CD1c-positive myeloid dendritic cell (primary cell): Measurements from ENCODE around the gene ROS1.
"Not testable (repeated sequence)": the region's sequence is repeated elsewhere in the genome, so short reads cannot be mapped to it uniquely, and the experiment has no call there.

Experiments used
- DNase-seq: peaks from one replicate; pipeline ENCODE4 v3.0.0-alpha.2; 2016; ENCODE audit errors: extremely low spot score

The ROS1 gene

GRCh38 chr6:117381749-117382148, 44.0 kb downstream of the ROS1 start:
- DNase-seq, result no peak

- DNase-seq, result no peak
These were observed 45.4 kb downstream of the ROS1 start for GRCh38 chr6:117380298-117380697.

- DNase-seq, result no peak
These were observed 50.3 kb downstream of the ROS1 start for GRCh38 chr6:117375446-117375845.

DNA sequence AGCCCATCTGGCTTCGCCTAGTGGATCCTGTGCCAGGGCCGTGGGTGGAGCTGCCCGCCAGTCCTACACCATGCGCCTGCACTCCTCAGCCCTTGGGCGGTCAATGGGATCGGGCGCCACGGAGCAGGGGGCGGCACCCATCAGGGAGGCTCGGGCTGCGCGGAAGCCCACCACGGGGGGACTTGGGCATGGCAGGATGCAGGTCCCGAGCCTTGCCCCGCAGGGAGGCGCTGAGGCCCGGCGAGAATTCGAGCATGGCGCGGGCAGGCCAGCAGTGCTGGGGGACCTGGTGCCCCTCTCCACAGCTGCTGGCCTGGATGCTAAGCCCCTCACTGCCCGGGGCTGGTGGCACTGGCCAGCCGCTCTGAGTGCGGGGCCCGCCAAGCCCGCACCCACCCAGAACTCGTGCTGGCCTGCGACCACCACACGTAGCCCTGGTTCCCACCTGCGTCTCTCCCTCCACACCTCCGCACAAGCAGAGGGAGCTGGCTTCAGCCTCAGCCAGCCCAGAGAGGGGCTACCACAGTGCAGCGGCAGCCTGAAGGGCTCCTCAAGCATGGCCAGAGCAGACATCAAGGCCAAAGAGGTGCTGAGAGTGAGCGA, 52.4 kb downstream of the ROS1 start:
- no peak for DNase-seq

GRCh38 chr6:117372289-117372688, 53.5 kb downstream of the ROS1 start:
- DNase-seq, result not testable (repeated sequence)

- DNase-seq, result no peak
These were observed 54.2 kb downstream of the ROS1 start for GRCh38 chr6:117371492-117371891.

DNA sequence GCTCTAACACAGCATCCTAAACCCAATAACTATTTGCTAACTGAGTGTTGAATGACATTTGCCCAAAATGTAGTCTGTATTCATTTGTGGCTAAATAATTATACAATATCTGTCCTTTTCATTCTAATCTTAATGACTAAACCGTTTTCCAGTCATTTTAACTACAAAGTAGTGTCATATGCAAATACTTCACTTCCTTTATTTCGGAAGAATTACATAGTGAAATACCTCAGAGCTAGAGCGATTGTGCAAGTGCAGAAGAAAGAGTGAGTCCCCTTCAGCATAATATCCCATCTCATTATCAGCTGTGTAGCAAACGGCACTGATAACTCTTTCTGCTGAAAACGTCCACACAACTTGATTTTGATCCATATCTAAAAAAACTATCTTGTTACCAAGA, 66.2 kb downstream of the ROS1 start:
- no peak for DNase-seq

DNA sequence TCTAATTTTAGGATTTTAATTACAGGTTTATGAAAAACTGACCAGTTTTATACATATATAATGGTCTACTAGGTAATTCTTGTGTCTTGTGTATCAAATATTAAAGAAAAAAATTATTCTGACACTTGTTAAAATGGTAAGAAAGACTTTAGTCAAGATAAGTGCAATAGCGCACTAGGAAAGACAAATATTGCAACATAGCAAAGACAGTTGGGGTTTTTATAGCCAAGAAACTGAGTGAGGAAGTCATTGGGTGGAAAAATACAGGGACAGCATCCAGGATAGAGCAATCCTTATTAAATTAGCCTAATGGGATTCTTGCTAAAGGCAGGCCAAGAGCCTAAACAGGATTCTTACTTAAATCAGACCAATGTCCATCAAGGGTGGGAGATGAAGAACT, 71.1 kb downstream of the ROS1 start:
- no peak for DNase-seq

- DNase-seq, result no peak
These were observed 73.2 kb downstream of the ROS1 start for GRCh38 chr6:117352466-117353081.

DNA sequence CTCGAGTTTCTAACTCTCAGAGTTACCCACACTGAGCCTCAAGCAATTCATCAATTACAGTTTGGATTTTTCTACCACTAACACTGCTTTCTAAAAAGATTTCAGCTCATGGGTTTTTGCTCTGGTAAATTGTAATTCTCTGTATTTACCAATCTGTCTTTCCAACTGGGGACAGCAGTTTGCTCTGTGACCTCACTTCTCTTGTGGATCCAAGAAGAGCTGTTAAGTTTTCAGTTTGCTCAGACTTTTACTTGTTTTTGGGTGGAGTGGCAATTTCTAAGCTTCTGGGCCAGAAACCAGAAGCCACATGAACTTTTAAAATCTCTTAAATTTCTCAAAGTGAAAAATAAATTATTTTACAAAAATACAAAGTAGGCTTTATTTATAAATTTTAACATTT, 74.2 kb downstream of the ROS1 start:
- DNase-seq, result no peak

DNA sequence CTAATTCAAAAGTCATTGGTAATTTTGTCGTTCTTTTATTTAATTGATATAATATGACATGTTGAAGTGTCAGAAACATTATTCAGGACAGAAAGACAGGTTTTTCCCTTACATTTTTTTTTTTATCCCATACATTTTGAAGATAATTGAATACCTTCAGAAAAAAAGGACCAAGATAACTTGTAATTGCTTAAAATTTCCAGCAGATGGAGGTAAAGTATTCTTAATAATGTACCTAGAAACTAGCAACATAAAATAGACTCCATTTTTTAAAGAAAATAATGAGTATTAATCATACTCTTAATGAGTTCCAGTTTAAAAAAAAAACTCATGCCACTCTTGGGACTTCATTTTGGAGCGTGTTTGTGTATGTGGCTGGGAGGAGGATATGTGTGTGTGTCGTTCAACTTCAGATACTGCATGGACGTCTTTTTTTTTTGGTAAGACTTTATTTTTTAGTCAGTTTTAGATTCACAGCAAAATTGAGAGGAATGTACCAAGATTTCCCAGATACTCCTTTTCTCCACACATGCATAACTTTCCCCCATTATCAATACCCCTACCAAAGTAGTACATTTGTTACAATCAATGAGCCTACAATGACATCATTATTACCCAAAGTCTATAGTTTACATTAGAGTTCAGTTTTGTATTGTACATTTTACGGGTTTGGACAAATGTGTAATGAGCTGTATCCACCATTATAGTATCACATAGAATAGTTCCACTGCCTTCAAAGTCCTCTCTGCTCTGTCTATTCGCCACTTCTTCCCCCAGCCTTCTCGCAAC, 79.4 kb downstream of the ROS1 start:
- peak; percentile 32 for DNase-seq

- no peak for DNase-seq
These were observed 80.5 kb downstream of the ROS1 start for GRCh38 chr6:117345292-117345610.

DNA sequence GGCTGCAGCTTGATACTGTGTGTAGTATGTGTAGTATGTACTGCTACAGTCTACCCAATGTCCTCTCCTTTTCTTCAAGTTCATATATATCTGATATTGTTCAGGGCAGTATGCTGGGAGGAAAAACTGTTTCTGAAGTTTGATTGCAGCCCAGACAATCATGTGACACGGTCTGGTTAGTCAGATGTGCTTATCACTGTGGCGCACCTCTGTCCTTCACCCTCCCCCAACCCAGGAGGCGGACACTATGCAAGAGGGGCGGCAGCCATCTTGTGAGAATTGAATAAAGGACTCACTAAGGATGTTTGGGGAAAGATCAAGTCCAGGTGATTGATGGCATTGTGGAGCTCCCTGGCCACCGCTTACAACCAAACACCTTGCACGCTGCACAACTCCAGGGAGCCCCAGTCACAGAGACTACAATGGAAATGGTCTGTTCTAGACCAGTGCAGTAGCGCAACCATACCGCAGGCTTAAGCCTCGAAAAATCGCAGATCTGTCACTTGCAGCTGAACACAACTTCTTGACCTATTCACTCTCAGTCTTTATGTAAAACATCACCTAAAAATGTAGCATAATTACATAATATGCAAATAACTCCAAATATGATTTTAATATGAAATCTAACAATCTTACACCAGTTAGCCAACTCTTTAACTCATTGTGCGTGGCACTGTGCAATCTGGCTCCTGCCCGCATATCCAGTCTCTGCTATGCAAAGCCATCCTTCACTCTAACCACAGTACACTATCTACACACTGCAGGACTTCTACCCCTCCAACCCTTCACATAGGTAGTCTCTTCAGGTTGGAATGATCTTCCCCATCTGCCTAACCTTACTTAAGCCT, 81.1 kb downstream of the ROS1 start:
- no peak for DNase-seq

GRCh38 chr6:117338567-117338966, 87.2 kb downstream of the ROS1 start:
- DNase-seq, result no peak

- DNase-seq, result no peak
These were observed 95.8 kb downstream of the ROS1 start for GRCh38 chr6:117329926-117330325.

DNA sequence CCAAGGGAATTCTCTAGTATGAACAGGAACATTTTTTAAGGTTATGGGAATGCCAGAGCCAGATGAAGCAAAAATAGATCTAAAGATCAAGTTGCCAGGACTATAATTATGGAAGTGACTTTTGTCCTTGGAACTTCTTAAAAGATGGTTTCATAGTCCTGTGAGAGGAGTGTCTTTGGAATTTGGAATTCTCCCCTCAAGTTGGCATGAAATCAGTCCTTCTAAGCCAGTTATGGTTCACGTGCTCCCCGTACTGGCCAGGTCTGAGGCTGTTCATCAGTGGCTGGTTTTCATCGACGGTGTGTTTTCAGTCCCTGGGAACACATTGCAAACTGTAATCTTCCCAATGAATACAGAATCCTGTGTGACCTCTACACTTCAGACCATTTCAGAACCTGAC, 97.2 kb downstream of the ROS1 start:
- DNase-seq, result no peak

- DNase-seq, result no peak
These were observed 97.7 kb downstream of the ROS1 start for GRCh38 chr6:117328005-117328389.

- DNase-seq, result no peak
These were observed 98.4 kb downstream of the ROS1 start for GRCh38 chr6:117327149-117328004.

- DNase-seq, result no peak
These were observed 99.3 kb downstream of the ROS1 start for GRCh38 chr6:117326396-117326795.

DNA sequence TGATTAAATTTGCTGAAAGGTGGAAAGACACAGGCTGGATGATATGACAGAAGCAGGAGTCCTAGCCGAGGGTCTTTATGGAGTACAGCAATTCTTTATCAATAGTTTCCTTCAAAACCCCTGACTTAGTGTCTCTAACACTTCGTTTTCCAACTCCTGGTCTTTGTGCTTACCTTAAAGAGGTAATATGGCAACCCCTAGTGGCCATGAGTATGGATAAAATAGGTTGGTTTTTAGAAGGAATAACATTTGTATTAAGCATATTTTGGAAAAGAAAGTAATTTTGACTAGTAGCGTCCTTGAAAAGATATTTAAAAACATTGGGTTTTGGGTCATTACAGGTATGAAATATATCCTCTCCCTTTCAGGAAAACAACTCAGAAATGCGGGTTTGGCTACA, 108.5 kb downstream of the ROS1 start:
- DNase-seq, result no peak

- no peak for DNase-seq
These were observed 114.0 kb downstream of the ROS1 start for GRCh38 chr6:117311726-117312125.

- no peak for DNase-seq
These were observed 114.4 kb downstream of the ROS1 start for GRCh38 chr6:117311310-117311709.
